GM19438 (cell line): ENCODE data around the gene DDX39A.

Experiments used
- ATAC-seq: cut with Tn5 transposase; IDR thresholded peaks from one replicate; pipeline ENCODE4 v1.9.1; 2021; ENCODE audit warnings: low read depth; ENCODE audit not compliant: unreplicated experiment

Gene DDX39A

GRCh38 chr19:14434543-14435319 lies 15.6 kb upstream of the DDX39A start:
- ATAC-seq: no peak

DNA sequence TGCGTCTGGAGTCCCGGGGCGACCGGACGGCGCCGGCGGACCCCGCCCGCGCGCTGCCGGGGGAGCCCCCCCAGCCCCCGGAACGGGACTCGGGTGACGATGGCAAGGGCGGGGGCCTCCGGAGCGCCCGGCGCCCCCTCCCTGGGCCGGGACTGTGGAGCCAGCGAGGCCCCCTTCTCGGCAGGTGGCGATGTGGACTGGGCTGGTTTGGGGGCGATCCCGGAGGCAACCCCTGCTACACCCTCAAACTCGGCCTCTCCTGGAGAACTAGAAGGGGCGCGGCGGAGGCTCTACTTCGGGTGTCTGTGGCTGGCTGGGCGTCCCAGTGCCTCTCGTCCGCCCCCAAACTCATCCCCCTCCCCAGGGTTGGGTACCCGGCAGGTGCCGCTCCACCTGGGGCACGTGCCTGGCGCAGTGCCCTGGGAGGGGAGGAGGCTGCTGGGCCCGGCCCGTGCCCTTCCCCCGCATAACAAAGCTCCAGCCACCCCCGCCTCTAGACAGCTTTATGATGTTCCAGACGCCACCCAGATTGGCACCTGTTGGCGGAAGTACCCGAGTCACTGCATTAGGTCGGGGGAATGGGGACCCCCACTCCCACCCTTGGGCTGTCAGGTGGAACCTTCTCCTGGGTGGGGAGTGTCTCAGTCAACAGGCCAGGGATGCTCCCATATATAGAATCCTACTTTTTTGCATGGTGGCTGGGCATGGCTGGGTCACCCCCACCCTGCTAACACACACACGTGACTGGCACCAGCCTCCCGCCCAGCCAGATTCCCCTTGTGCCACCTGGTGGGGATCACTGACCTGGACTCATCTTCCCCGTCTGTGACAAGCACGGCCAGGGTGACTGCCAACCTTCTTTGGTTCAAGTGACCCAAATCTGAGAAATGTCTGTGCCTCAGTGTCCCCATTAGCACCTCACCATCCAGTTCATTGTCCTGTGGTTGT lies 14.7 kb upstream of the DDX39A start:
- ATAC-seq: no peak

- ATAC-seq: no peak
Observed at GRCh38 chr19:14432791-14433553, 13.8 kb upstream of the DDX39A start, which contains the start of gene PKN1. PKN1 (plus strand) TSS chr19:14433306; CDS start chr19:14433522, 216 bp downstream.

- ATAC-seq: no peak
Observed at GRCh38 chr19:14430712-14431111, 11.6 kb upstream of the DDX39A start.

DNA sequence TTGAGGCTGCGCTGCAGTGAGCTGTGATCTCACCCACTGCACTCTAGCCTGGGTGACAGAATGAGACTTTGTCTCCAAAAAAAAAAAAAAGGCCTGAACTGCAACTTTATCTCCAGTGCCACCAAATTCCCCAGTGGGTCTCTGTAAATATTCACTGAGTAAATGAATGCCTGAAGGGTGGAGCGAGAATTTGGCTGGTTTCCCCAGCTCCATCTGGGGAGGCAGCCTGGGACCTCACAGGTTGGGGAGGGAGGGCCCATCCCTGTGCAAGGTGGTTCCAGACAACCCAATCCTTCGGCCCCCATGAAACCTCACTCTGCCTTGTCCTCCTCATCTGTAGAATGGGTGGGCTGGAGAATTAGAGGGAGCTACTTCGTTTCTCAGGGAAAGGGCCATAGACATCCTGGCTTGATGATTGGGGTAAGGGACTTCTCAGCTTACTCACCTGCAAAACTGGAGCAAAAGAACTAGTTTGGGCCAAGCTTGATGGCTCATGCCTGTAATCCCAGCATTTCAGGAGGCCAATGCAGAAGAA lies 9.8 kb upstream of the DDX39A start:
- no peak for ATAC-seq

DNA sequence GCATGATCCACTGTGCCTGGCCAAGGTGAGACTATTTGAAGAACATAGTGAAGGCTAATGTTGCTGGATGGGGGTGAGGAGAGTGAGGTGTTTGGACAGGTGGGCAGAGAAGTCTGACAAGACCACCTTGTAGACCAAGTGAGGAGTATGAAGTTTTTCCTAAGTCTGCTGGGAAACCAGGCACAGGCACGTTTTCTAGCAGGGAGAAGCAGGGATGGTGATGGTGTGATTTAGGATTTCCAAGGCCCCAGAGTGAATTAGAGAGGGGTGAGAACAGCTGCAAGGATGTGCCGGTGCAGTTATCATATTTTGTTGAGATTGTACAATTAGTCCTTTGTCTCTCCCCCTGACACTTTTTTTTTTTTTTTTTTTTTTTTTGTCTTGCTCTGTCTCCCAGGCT lies 8.3 kb upstream of the DDX39A start:
- no peak for ATAC-seq

GRCh38 chr19:14425696-14426138 lies 6.6 kb upstream of the DDX39A start:
- no peak for ATAC-seq

DNA sequence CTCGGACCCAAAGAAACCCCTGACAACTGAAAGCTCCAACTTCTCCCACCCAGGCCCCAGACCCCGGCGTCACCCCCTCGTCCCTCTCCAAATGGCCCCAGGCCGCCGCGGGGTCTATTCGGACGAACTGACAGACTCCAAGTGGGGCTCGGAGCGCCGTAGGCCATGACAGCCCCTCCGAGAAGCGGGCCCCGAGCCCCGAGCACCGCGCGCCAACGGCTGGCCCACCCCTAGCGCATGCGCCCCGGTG lies 360 bp downstream of the DDX39A start:
- ATAC-seq: peak; percentile 34

DNA sequence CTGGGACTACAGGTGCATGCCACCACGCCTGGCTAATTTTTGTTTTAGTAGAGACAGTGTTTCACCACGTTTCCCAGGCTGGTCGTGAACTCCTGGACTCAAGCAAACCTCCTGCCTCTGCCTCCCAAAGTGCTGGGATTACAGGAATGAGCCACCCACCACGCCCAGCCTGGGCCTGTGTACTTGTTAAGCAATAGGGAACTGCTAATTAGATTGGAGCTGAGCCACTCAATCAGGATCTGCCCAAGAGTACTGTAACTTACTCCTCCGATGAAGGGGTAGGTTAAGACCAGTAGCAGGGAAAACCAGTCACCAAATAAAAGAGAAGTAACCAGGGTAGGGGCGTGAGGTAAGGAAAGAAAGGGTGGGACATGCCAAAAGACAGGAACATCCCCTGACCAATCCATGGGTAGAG lies 2.3 kb downstream of the DDX39A start:
- no peak for ATAC-seq

DNA sequence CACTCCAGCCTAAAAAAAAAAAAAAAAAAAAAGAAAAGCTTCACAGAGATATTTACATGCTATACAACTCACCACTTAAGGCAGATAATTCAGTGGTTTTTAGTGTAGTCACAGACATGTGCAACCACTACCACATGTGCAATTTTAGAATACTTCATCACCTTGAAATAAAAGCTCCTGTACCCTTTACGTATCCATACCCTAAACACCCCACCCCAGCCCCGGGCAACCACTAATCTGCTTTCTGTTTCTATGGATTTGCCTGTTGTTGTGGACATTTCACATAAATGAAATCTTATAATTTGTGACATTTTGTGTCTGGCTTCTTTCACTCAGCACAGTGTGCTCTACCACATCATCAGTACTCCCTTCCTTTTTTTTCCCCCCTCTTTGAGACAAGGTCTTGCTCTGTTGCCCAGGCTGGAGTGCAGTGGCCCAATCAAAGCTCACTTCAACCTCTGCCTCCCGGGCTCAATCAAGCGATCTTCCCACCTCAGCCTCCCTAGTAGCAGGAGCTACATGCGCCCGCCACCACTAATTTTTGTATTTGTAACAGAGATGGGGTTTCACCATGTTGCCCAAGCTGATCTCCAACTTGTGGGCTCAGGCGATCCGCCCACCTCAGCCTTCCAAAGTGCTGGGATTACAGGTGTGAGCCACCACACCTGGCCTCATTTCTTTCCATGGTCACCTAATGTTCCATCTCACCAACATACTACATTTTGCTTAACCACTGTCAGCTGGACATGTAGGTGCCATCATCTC lies 4.0 kb downstream of the DDX39A start:
- no peak for ATAC-seq

DNA sequence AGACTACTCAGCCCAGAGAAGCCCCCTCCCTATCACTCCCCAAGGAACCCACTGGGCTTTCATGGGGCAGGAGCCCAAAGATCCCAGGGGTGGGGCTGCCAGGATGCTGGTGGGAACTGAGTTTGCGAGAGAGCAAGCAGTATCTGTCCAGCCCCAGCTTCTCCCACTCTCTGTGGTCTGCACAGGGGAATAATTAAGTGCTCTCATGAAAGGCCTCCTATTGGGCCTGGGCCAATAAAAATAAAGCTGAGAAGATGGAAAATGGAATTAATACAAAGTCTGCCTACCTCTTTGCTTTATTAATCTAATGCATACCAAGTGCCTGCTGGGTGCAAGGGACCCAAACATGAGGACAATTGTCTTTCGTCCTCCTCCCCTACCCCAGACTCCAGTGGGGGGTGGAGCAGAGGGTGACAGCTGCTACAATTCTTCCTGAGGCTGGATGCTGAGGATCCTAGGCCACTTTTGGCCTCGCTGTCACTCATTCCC lies 5.4 kb downstream of the DDX39A start:
- no peak for ATAC-seq

GRCh38 chr19:14412996-14413692 lies 6.0 kb downstream of the DDX39A start:
- no peak for ATAC-seq

- ATAC-seq: no peak
Observed at GRCh38 chr19:14412324-14412995, 6.7 kb downstream of the DDX39A start.

DNA sequence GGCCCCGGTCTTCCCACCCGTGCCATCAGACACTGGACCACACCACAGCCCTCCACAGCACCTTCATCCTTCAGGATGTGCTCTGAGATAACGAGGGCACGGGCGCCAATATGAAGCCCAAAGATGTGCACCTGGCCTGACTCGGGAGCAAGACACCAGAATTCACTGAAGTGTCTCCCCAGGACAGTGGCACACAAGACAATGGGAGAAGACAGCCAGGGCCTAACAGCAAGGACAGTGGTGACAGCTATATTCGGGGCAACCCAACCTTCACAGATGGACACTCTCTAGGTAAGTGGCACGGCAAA lies 7.2 kb downstream of the DDX39A start:
- ATAC-seq: no peak

GRCh38 chr19:14411161-14411937 lies 7.8 kb downstream of the DDX39A start:
- no peak for ATAC-seq

DNA sequence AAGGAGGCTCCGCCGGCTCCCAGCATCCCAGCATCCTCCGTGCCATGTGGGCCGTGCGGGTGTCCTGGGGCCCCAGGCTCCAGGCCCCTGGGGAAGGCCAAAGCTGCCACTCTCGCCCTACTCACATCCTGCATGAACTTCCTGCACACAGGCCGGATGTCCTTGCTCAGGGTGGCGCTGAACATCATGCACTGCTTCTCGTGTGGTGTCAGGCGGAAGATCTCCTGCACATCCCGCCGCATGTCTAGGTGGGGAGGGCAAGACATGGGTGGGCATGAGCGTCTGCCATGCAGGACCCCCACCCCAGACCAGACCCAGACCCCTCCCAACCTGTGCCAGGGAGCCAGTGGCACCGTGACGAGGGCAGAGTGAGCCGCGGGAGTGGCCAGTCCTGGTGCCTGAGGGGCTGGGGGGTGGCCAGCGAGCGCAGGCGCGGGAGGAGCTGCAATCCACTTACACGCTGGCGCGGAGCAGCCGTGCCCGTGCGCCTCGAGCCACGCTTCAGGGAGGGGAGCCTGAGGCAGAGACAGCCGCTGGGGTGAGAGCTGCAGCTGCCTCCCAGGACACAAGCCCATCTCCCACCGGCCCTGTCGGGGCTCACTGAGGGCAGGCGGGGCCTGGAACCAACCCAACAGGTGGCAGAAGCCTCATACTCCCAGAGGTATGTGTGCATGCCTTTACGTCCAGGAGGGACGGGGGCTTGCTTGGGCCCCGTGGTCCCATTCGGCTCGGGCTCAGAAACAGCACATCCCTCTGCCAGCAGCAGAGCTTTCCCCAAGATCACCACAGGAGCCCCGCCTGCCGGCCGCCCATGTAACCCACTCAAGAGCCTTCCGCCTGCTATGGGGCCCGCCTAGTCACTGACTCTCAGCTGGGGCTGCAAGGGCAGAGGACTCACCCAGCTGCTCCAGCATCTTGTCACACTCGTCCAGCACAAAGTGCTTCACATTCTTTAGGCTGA lies 8.8 kb downstream of the DDX39A start:
- ATAC-seq: no peak
